ENCODE measurements around the gene GARNL3.
A peak's percentile ranks its signal among the peaks of the same experiment; 100 is the strongest.

Gene GARNL3

GRCh38 chr9:127219520-127219919 is 45.1 kb upstream of the GARNL3 start:
- H3K4me2 ChIP-seq (ENCODE audit: low read depth, low read length, poor library complexity, severe bottlenecking), result no peak overlapping the region
- no peaks in the 10 kb centered on the region for H3K9me3 ChIP-seq (ENCODE audit: insufficient read depth, low read depth, low read length)
- H3K79me2 ChIP-seq (ENCODE audit: insufficient read depth, low read length), result no peaks in the 10 kb centered on the region
- H3K27me3 ChIP-seq (ENCODE audit: insufficient read depth, low read length, poor library complexity, severe bottlenecking), result no peaks in the 10 kb centered on the region
- peaks cover 15% of the 10 kb centered on the region for H3K4me1 ChIP-seq (ENCODE audit: insufficient read depth, low read length, poor library complexity, severe bottlenecking)
- no peaks in the 10 kb centered on the region for H3K9me2 ChIP-seq (replicated peaks; ENCODE audit: low read depth, low read length)
- no peaks in the 10 kb centered on the region for H4K20me1 ChIP-seq (ENCODE audit: insufficient read depth, low read length, poor library complexity, severe bottlenecking)
- no peaks in the 10 kb centered on the region for H3K36me3 ChIP-seq (ENCODE audit: insufficient read depth, low read length)
- TF ChIP-seq EZH2phosphoT487 (IDR thresholded peaks at IDR 0.05; ENCODE audit: borderline replicate concordance) (no peak), CTCF (conservative IDR thresholded peaks at IDR 0.05; ENCODE audit: low read length) (no peak)
- no peak overlapping the region for H2AFZ ChIP-seq (ENCODE audit: low read length)
- no peak overlapping the region for H3K9ac ChIP-seq (ENCODE audit: low read depth, low read length, poor library complexity, severe bottlenecking)
- no peak overlapping the region for H3K4me3 ChIP-seq (ENCODE audit: low read length, poor library complexity, severe bottlenecking)
- no peaks in the 10 kb centered on the region for H3F3A ChIP-seq (ENCODE audit: low read depth)

DNA sequence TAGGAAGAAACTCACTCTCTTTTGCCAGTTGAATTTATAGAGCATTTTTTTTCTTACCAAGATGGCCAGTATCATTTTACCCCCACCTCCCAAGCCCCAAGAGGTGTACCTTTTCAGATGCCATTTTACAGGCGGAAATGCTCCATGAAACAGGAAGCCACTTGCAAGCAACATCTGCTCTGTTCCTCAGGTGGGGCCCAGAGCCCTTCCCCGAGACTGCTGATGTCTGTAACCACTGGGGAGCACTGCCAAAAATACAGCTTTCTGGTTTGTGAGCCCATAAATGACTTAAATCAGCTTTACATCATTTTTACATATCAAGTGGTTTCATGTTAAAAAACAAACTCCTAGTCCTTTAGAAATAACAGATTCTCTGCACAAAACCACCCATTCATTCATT is 42.9 kb upstream of the GARNL3 start:
- H3K4me3 ChIP-seq (ENCODE audit: low read length, poor library complexity, severe bottlenecking), result no peak overlapping the region
- H3K4me2 ChIP-seq (ENCODE audit: low read depth, low read length, poor library complexity, severe bottlenecking), result peak overlapping the region; percentile 19
- H3F3A ChIP-seq (ENCODE audit: low read depth), result no peaks in the 10 kb centered on the region
- H4K20me1 ChIP-seq (ENCODE audit: insufficient read depth, low read length, poor library complexity, severe bottlenecking), result no peaks in the 10 kb centered on the region
- H3K4me1 ChIP-seq (ENCODE audit: insufficient read depth, low read length, poor library complexity, severe bottlenecking), result peaks cover 15% of the 10 kb centered on the region
- H3K79me2 ChIP-seq (ENCODE audit: insufficient read depth, low read length), result no peaks in the 10 kb centered on the region
- H3K9me2 ChIP-seq (replicated peaks; ENCODE audit: low read depth, low read length), result no peaks in the 10 kb centered on the region
- H3K27me3 ChIP-seq (ENCODE audit: insufficient read depth, low read length, poor library complexity, severe bottlenecking), result no peaks in the 10 kb centered on the region
- H3K9me3 ChIP-seq (ENCODE audit: insufficient read depth, low read depth, low read length), result no peaks in the 10 kb centered on the region
- no peak overlapping the region for H3K9ac ChIP-seq (ENCODE audit: low read depth, low read length, poor library complexity, severe bottlenecking)
- no peaks in the 10 kb centered on the region for H3K36me3 ChIP-seq (ENCODE audit: insufficient read depth, low read length)
- no peak overlapping the region for H2AFZ ChIP-seq (ENCODE audit: low read length)
- TF ChIP-seq CTCF (conservative IDR thresholded peaks at IDR 0.05; ENCODE audit: low read length) (no peak), EZH2phosphoT487 (IDR thresholded peaks at IDR 0.05; ENCODE audit: borderline replicate concordance) (no peak)

DNA sequence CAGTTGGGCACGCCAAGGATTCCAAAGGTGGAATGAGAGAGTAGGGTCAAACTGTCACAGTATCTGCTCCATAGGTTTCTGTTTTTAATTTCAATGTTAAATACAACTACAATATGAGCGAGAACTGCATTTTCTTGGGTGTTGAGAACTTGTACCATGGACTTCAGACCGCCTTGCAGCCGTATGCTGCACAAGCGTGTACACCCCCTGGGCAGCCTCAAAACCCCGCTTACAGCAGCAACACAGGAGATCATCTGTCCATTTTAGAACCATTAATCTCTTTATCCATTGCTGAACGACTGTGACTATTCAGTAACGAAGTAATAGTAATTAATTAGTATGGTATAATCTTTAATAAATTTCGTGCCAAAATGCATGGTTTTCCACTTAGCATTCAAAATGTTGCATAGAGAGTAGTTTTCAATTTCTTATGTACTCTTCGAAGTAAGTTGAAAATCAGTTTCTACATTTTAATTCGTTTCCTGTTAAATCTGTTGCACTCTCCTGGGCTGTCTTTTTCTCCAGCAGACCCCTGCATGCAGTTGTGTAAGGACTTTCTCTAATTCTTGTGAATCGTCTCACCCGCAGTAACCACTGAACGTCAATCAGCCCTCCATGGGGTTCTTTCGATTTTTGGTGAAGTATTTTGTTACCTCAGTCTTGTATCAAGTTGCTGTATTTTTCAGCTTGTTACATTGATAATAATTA is 42.0 kb upstream of the GARNL3 start:
- Histone ChIP-seq H3K4me2 (ENCODE audit: low read depth, low read length, poor library complexity, severe bottlenecking) (peak overlapping the region; percentile 19), H3K27me3 (ENCODE audit: insufficient read depth, low read length, poor library complexity, severe bottlenecking) (no peaks in the 10 kb centered on the region), H3F3A (ENCODE audit: low read depth) (no peaks in the 10 kb centered on the region), H3K9ac (ENCODE audit: low read depth, low read length, poor library complexity, severe bottlenecking) (no peak overlapping the region), H3K36me3 (ENCODE audit: insufficient read depth, low read length) (no peaks in the 10 kb centered on the region), H3K9me3 (ENCODE audit: insufficient read depth, low read depth, low read length) (no peaks in the 10 kb centered on the region), H3K4me3 (ENCODE audit: low read length, poor library complexity, severe bottlenecking) (no peak overlapping the region), H3K79me2 (ENCODE audit: insufficient read depth, low read length) (no peaks in the 10 kb centered on the region), H3K4me1 (ENCODE audit: insufficient read depth, low read length, poor library complexity, severe bottlenecking) (peaks cover 15% of the 10 kb centered on the region), H3K9me2 (replicated peaks; ENCODE audit: low read depth, low read length) (no peaks in the 10 kb centered on the region), H4K20me1 (ENCODE audit: insufficient read depth, low read length, poor library complexity, severe bottlenecking) (no peaks in the 10 kb centered on the region), H2AFZ (ENCODE audit: low read length) (no peak overlapping the region)
- TF ChIP-seq CTCF (conservative IDR thresholded peaks at IDR 0.05; ENCODE audit: low read length) (no peak), EZH2phosphoT487 (IDR thresholded peaks at IDR 0.05; ENCODE audit: borderline replicate concordance) (no peak)

Measured in Loucy (cell line).